Measurements from ENCODE around the gene FAM25A. TPM values are rescaled to one million over a fixed set of nuclear protein-coding genes. Genes with fewer than 3 reads are reported as not detected.
"Not testable (repeated sequence)": the region's sequence is repeated elsewhere in the genome, so short reads cannot be mapped to it uniquely, and the experiment has no call there.

Gene FAM25A
- total and polyA plus RNA-seq, 7 donors, result 0.82 TPM; not detected in 6

DNA sequence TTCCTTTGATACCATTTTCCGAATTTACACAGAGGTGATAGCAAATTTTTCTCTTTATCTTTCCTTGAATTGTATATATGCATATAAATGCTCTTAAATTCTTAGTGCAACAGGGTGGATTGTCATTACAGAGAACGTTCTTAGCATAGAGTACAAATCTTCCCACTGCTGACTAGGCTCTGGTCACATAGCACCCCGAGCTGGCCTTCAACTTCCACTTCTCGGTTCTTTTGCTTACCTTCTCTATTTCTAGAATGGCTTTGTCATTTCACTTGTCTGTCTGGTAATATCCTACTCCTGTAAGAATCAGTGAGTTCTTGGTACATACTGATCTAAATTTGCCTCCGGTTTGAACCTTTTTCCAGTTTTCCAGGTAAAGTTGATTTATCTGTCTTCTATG lies 38.4 kb upstream of the FAM25A start:
- Histone ChIP-seq H3K4me1 (peaks cover 39% of the 10 kb centered on the region), H3K27me3 (ENCODE audit: insufficient read depth in 3 of 3, low read length in 2 of 3) (no peaks in the 10 kb centered on the region), H3K36me3 (ENCODE audit: insufficient read depth in 1 of 2, low read depth in 1 of 2) (no peaks in the 10 kb centered on the region), H3K9me3 (no peaks in the 10 kb centered on the region), H3K4me3 (no peak overlapping the region), H3K27ac (peak overlapping the region; percentile 86)
- no peak for DNase-seq
- TF ChIP-seq, protein P1, sequence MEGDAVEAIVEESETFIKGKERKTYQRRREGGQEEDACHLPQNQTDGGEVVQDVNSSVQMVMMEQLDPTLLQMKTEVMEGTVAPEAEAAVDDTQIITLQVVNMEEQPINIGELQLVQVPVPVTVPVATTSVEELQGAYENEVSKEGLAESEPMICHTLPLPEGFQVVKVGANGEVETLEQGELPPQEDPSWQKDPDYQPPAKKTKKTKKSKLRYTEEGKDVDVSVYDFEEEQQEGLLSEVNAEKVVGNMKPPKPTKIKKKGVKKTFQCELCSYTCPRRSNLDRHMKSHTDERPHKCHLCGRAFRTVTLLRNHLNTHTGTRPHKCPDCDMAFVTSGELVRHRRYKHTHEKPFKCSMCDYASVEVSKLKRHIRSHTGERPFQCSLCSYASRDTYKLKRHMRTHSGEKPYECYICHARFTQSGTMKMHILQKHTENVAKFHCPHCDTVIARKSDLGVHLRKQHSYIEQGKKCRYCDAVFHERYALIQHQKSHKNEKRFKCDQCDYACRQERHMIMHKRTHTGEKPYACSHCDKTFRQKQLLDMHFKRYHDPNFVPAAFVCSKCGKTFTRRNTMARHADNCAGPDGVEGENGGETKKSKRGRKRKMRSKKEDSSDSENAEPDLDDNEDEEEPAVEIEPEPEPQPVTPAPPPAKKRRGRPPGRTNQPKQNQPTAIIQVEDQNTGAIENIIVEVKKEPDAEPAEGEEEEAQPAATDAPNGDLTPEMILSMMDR (IDR thresholded peaks at IDR 0.05), result no peak
- 62 to 94% (median 68%) methylated on average over 5 of the region's 5 CpGs for WGBS, 3 donors
- ATAC-seq, result no peak
- intact Hi-C loops (cut with DNase I), result no loop called here

DNA sequence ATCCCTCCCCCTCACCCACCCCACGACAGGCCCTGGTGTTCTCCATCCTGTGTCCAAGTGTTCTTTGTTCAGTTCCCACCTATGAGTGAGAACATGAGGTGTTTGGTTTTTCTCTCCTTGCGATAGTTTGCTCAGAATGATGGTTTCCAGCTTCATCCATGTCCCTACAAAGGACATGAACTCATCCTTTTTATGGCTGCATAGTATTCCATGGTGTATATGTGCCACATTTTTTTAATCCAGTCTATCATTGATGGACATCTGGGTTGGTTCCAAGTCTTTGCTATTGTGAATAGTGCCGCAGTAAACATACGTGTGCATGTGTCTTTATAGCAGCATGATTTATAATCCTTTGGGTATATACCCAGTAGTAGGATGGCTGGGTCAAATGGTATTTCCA lies 35.6 kb upstream of the FAM25A start:
- intact Hi-C loops (cut with DNase I), result not testable (repeated sequence)
- 94 to 99% (median 96%) methylated on average over 2 to 4 of the region's 4 CpGs for WGBS, 3 donors

DNA sequence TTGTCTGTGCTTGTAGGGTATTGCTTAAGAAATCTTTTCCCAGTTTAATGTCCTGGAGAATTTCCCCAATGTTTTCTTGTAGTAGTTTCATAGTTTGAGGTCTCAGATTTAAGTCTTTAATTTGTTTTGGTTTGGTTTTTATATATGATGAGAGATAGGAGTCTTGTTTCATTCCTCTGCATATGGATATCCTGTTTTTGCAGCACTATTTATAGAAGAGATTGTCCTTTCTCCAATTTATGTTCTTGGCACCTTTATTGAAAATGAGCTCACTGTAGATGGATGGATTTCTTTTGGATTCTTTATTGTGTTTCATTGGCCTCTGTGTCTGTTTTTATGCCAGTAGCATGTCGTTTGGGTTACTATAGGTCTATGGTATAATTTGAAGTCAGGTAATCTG lies 31.6 kb upstream of the FAM25A start:
- peak in 1 of 4 donors; percentile 46 for ATAC-seq
- Histone ChIP-seq H3K4me3 (no peak overlapping the region), H3K9me3 (no peaks in the 10 kb centered on the region), H3K4me1 (peaks cover 12% of the 10 kb centered on the region), H3K27ac (no peak overlapping the region), H3K27me3 (ENCODE audit: insufficient read depth in 3 of 3, low read length in 2 of 3) (no peaks in the 10 kb centered on the region), H3K36me3 (ENCODE audit: insufficient read depth in 1 of 2, low read depth in 1 of 2) (peaks cover 0 to 4% of the 10 kb centered on the region in 2 donors)
- 15 to 20% (median 19%) methylated on average over 1 of the region's 1 CpG for WGBS, 3 donors
- TF ChIP-seq, protein P1 (IDR thresholded peaks at IDR 0.05), result no peak
- intact Hi-C loops (cut with DNase I), result no loop called here
- no peak for DNase-seq

More for the DNA sequence above, 35.6 kb upstream of the FAM25A start:
- not testable (repeated sequence) for DNase-seq; H3K27ac ChIP-seq; H3K9me3 ChIP-seq; ATAC-seq; H3K27me3 ChIP-seq (ENCODE audit: insufficient read depth in 3 of 3, low read length in 2 of 3); H3K36me3 ChIP-seq (ENCODE audit: insufficient read depth in 1 of 2, low read depth in 1 of 2); H3K4me3 ChIP-seq
- peaks cover 30% of the 10 kb centered on the region for H3K4me1 ChIP-seq

DNA sequence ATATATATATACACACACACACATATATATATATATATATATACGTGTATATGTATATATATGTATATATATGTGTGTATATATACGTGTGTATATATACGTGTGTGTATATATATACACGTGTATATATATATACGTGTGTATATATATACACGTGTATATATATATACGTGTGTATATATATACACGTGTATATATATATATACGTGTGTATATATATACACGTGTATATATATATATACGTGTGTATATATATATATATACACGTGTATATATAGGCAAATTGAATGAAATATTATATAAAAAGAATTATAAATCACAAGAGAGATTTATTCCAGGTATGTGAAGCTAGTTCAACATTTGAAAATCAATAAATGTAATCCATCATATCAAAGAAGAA lies 28.7 kb upstream of the FAM25A start:
- ATAC-seq; DNase-seq; H3K9me3 ChIP-seq; intact Hi-C loops (cut with DNase I); H3K4me3 ChIP-seq; H3K27me3 ChIP-seq (ENCODE audit: insufficient read depth in 3 of 3, low read length in 2 of 3); H3K27ac ChIP-seq: not testable (repeated sequence)
- Histone ChIP-seq H3K4me1 (peaks cover 12% of the 10 kb centered on the region), H3K36me3 (ENCODE audit: insufficient read depth in 1 of 2, low read depth in 1 of 2) (peaks cover 0 to 19% of the 10 kb centered on the region in 2 donors)
- 73 to 87% (median 74%) methylated on average over 12 of the region's 12 CpGs for WGBS, 3 donors

DNA sequence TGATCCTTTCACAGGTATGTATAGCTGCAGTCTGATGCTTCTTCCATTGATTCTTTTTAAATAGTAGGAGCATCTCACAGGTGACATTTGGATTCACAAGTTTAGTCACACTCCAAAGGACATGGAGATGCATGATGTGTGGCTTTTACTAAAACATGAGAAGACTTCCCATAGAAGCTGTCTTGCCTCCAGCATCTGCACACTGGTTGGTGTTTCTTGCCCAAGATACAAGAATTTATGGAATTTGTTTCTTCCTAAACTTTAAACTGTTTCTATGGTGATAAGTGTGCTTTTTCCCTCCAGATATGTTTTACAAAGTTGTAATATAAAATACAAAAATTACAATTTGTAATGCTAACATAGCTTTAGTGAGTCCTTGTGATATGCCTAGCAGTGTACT lies 27.6 kb upstream of the FAM25A start:
- ATAC-seq, result no peak
- H3K27me3 ChIP-seq (ENCODE audit: insufficient read depth in 3 of 3, low read length in 2 of 3), result no peaks in the 10 kb centered on the region

More for the DNA sequence above, 27.6 kb upstream of the FAM25A start:
- no peak overlapping the region for H3K4me3 ChIP-seq
- no peak for DNase-seq
- H3K36me3 ChIP-seq (ENCODE audit: insufficient read depth in 1 of 2, low read depth in 1 of 2), result peaks cover 0 to 19% of the 10 kb centered on the region in 2 donors
- no peaks in the 10 kb centered on the region for H3K9me3 ChIP-seq
- no peak overlapping the region for H3K27ac ChIP-seq
- intact Hi-C loops (cut with DNase I), result no loop called here
- TF ChIP-seq, protein P1 (IDR thresholded peaks at IDR 0.05), result no peak
- H3K4me1 ChIP-seq, result peaks cover 12% of the 10 kb centered on the region
